Measurements from ENCODE around the gene FBXW4. TPM values are rescaled to one million over a fixed set of nuclear protein-coding genes. Genes with fewer than 3 reads are reported as not detected.
"Not testable (repeated sequence)": the region's sequence is repeated elsewhere in the genome, so short reads cannot be mapped to it uniquely, and the experiment has no call there.

Gene FBXW4
- total RNA-seq, 1 donor from 2014 or later, result 75.4 TPM

GRCh38 chr10:101597091-101597900 is 97.7 kb downstream of the FBXW4 start:
- DNase-seq (ENCODE audit: low spot score in 2 of 2), result no peak

GRCh38 chr10:101595591-101596433 is 99.2 kb downstream of the FBXW4 start:
- FAIRE-seq (no peak), DNase-seq (ENCODE audit: low spot score in 2 of 2) (no peak)

More at GRCh38 chr10:101597091-101597900, 97.7 kb downstream of the FBXW4 start:
- no peak for FAIRE-seq

GRCh38 chr10:101593331-101593730 is 101.6 kb downstream of the FBXW4 start:
- not testable (repeated sequence) for DNase-seq (ENCODE audit: low spot score in 2 of 2); FAIRE-seq

- FAIRE-seq (no peak), DNase-seq (ENCODE audit: low spot score in 2 of 2) (no peak)
These were observed 106.1 kb downstream of the FBXW4 start for GRCh38 chr10:101588879-101589278.

- no peak for FAIRE-seq
- DNase-seq (ENCODE audit: low spot score in 2 of 2), result peak; percentile 87 to 98
These were observed 107.0 kb downstream of the FBXW4 start, which contains the start of the genes DPCD and POLL for GRCh38 chr10:101587725-101588653. Gene DPCD, plus strand, starts transcription at chr10:101588321. Its CDS starts 16 bp downstream, at chr10:101588337. Gene POLL, minus strand, starts transcription at chr10:101588257. Its CDS starts 897 bp downstream, at chr10:101587360.

GRCh38 chr10:101585841-101586240 is 109.1 kb downstream of the FBXW4 start:
- DNase-seq (ENCODE audit: low spot score in 2 of 2) (no peak), FAIRE-seq (no peak)

- DNase-seq (ENCODE audit: low spot score in 2 of 2), result no peak
- no peak for FAIRE-seq
These were observed 114.2 kb downstream of the FBXW4 start for GRCh38 chr10:101580486-101581399.

GRCh38 chr10:101579516-101579870 is 115.5 kb downstream of the FBXW4 start:
- FAIRE-seq (no peak), DNase-seq (ENCODE audit: low spot score in 2 of 2) (no peak)

GRCh38 chr10:101578803-101579515 is 116.0 kb downstream of the FBXW4 start:
- FAIRE-seq (no peak), DNase-seq (ENCODE audit: low spot score in 2 of 2) (no peak)

GRCh38 chr10:101578192-101578591 is 116.8 kb downstream of the FBXW4 start:
- no peak for DNase-seq (ENCODE audit: low spot score in 2 of 2)
- FAIRE-seq, result no peak

- no peak for FAIRE-seq
These were observed 117.7 kb downstream of the FBXW4 start for GRCh38 chr10:101577121-101577871.

GRCh38 chr10:101576211-101576863 is 118.6 kb downstream of the FBXW4 start:
- no peak for DNase-seq (ENCODE audit: low spot score in 2 of 2)
- FAIRE-seq, result no peak

More at GRCh38 chr10:101577121-101577871, 117.7 kb downstream of the FBXW4 start:
- DNase-seq (ENCODE audit: low spot score in 2 of 2), result no peak

GRCh38 chr10:101575580-101576210 is 119.3 kb downstream of the FBXW4 start:
- FAIRE-seq (no peak), DNase-seq (ENCODE audit: low spot score in 2 of 2) (no peak)

GRCh38 chr10:101575091-101575490 is 119.9 kb downstream of the FBXW4 start:
- DNase-seq (ENCODE audit: low spot score in 2 of 2), result no peak
- no peak for FAIRE-seq

- DNase-seq (ENCODE audit: low spot score in 2 of 2) (no peak), FAIRE-seq (no peak)
These were observed 120.9 kb downstream of the FBXW4 start for GRCh38 chr10:101573885-101574753.

GRCh38 chr10:101572785-101573184 is 122.2 kb downstream of the FBXW4 start:
- no peak for FAIRE-seq
- DNase-seq (ENCODE audit: low spot score in 2 of 2), result no peak
